H1 (cell line): ENCODE results near the gene MANBA. TPM values are rescaled to one million over a fixed set of nuclear protein-coding genes. Genes with fewer than 3 reads are reported as not detected.

Experiments used
- CTCF ChIA-PET: fragments of 300-600 bp; sonication (Branson Sonifier 250); formaldehyde crosslinking; loops from one replicate; lab custom pipeline; 2021; ENCODE audit not compliant: partially characterized antibody; lab: Charles Lee
- POLR2A ChIA-PET: fragments of 300-600 bp; sonication (Branson Sonifier 250); formaldehyde crosslinking; loops from one replicate; lab custom pipeline; 2021; ENCODE audit warnings: inconsistent platforms; ENCODE audit not compliant: partially characterized antibody; lab: Charles Lee
- DNase-seq, 2 experiments: peaks; one replicate each; pipeline versions ENCODE4 v3.0.0 to v3.0.0-alpha.2; 2010 to 2022; ENCODE audit warnings: low spot score in 2 of 2, low read depth in 1 of 2, mixed read lengths in 1 of 2
- FAIRE-seq: peaks from 2 replicates; lab custom pipeline; 2011; peaks lifted over from hg19 to GRCh38; lab: Jason Lieb, UNC
- H2AFZ ChIP-seq: 2 replicates; pipeline ENCODE4 v1.8.1; 2012; ENCODE audit warnings: low read length, inconsistent platforms
- H2AK5ac ChIP-seq: 2 replicates; pipeline ENCODE4 v1.6.1; 2013; ENCODE audit warnings: low read depth, low read length
- H2BK120ac ChIP-seq: replicated peaks from 2 replicates; pipeline ENCODE3; 2013; ENCODE audit warnings: low read depth, low read length, inconsistent platforms
- H2BK12ac ChIP-seq: 2 replicates; pipeline ENCODE4 v1.6.1; 2013; ENCODE audit warnings: low read depth, low read length
- H2BK15ac ChIP-seq: 2 replicates; pipeline ENCODE4 v1.6.1; 2013; ENCODE audit warnings: low read length
- H2BK20ac ChIP-seq: 2 replicates; pipeline ENCODE4 v1.6.1; 2013; ENCODE audit warnings: low read length
- H2BK5ac ChIP-seq: 2 replicates; pipeline ENCODE4 v1.6.1; 2013; ENCODE audit warnings: low read depth, low read length
- H3K14ac ChIP-seq: 2 replicates; pipeline ENCODE4 v1.6.1; 2013; ENCODE audit warnings: inconsistent platforms; ENCODE audit not compliant: insufficient read length
- H3K18ac ChIP-seq: 2 replicates; pipeline ENCODE4 v1.6.1; 2013; ENCODE audit warnings: low read length; ENCODE audit errors: extremely low read depth
- H3K23ac ChIP-seq: 2 replicates; pipeline ENCODE4 v1.6.1; 2013; ENCODE audit warnings: inconsistent platforms; ENCODE audit not compliant: insufficient read length
- H3K23me2 ChIP-seq: 2 replicates; pipeline ENCODE4 v1.6.1; 2013; ENCODE audit warnings: low read depth, low read length
- H3K27ac ChIP-seq: 2 replicates; pipeline ENCODE4 v1.6.1; 2011; ENCODE audit warnings: low read depth, low read length, inconsistent platforms
- H3K27me3 ChIP-seq, 4 experiments: replicated peaks in 1 of 4; 1 replicate in 1 of 4; 2 replicates in 3 of 4; pipeline versions ENCODE4 v1.6.1 to v1.8.1; 2011 to 2013; ENCODE audit warnings: low read length in 3 of 4, mild to moderate bottlenecking in 3 of 4, inconsistent platforms in 2 of 4, mixed read lengths in 2 of 4, moderate library complexity in 1 of 4; ENCODE audit not compliant: control insufficient read depth in 3 of 4, insufficient read depth in 3 of 4; ENCODE audit errors: extremely low read depth in 1 of 4
- H3K36me3 ChIP-seq, 4 experiments: 2 replicates each; pipeline versions ENCODE4 v1.6.1 to v1.8.1; 2011 to 2013; ENCODE audit warnings: mild to moderate bottlenecking in 4 of 4, low read length in 3 of 4, moderate library complexity in 2 of 4, control low read depth in 1 of 4, inconsistent platforms in 1 of 4; ENCODE audit not compliant: insufficient read depth in 4 of 4, control insufficient read depth in 2 of 4
- H3K4ac ChIP-seq: replicated peaks from 2 replicates; pipeline ENCODE3; 2013; ENCODE audit warnings: low read length, low read depth, mixed read lengths, inconsistent platforms; ENCODE audit not compliant: insufficient read length
- H3K4me1 ChIP-seq, 4 experiments: replicated peaks in 1 of 4; 1 replicate in 1 of 4; 2 replicates in 3 of 4; pipeline versions ENCODE4 v1.6.1 to v1.8.1; 2011 to 2013; ENCODE audit warnings: low read length in 3 of 4, inconsistent platforms in 2 of 4, mixed read lengths in 1 of 4; ENCODE audit not compliant: insufficient read depth in 4 of 4, control insufficient read depth in 3 of 4
- H3K4me2 ChIP-seq, 2 experiments: 2 replicates each; pipeline versions ENCODE4 v1.6.1 to v1.8.1; 2011 to 2013; ENCODE audit warnings: low read depth in 2 of 2, low read length in 2 of 2, control low read depth in 1 of 2, inconsistent platforms in 1 of 2, mild to moderate bottlenecking in 1 of 2; ENCODE audit not compliant: insufficient read depth in 1 of 2
- H3K4me3 ChIP-seq, 4 experiments: fragments of 200-600, 300-600 bp in 1 of 4; sonication (generic), shearing (Covaris generic), sonication (Bioruptor Twin) in 1 of 4; 2 replicates each; pipeline versions ENCODE4 v1.5.1 to v1.8.1; 2011 to 2016; ENCODE audit warnings: low read length in 4 of 4, low read depth in 3 of 4, control low read depth in 2 of 4, inconsistent platforms in 2 of 4, mild to moderate bottlenecking in 2 of 4, mixed read lengths in 1 of 4, moderate library complexity in 1 of 4; ENCODE audit not compliant: insufficient read depth in 2 of 4; ENCODE audit errors: extremely low read depth in 1 of 4
- H3K56ac ChIP-seq: replicated peaks from 2 replicates; pipeline ENCODE3; 2013; ENCODE audit warnings: low read depth, mild to moderate bottlenecking, mixed read lengths, low read length, inconsistent platforms; ENCODE audit not compliant: insufficient read length
- H3K79me1 ChIP-seq: 2 replicates; pipeline ENCODE4 v1.6.1; 2013; ENCODE audit warnings: low read depth, low read length, control low read depth
- H3K79me2 ChIP-seq, 2 experiments: 2 replicates each; pipeline versions ENCODE4 v1.6.1 to v1.8.1; 2012 to 2013; ENCODE audit warnings: low read length in 2 of 2, mild to moderate bottlenecking in 2 of 2, inconsistent platforms in 1 of 2; ENCODE audit not compliant: insufficient read depth in 2 of 2, control insufficient read depth in 1 of 2
- H3K9ac ChIP-seq, 4 experiments: replicated peaks in 1 of 4; 1 replicate in 1 of 4; 2 replicates in 3 of 4; pipeline versions ENCODE4 v1.6.1 to v1.8.1; 2011 to 2013; ENCODE audit warnings: low read depth in 3 of 4, low read length in 3 of 4, control low read depth in 2 of 4, mild to moderate bottlenecking in 2 of 4, moderate library complexity in 2 of 4, inconsistent platforms in 1 of 4; ENCODE audit errors: extremely low read depth in 1 of 4
- H3K9me3 ChIP-seq, 2 experiments: 2 replicates each; pipeline versions ENCODE4 v1.6.1 to v1.8.1; 2012 to 2013; ENCODE audit warnings: mild to moderate bottlenecking in 2 of 2, moderate library complexity in 2 of 2, control low read depth in 1 of 2, inconsistent platforms in 1 of 2, low read depth in 1 of 2, low read length in 1 of 2, mixed read lengths in 1 of 2; ENCODE audit not compliant: insufficient read depth in 2 of 2
- H4K20me1 ChIP-seq, 2 experiments: replicated peaks in 1 of 2; 2 replicates each; pipeline versions ENCODE3 to v1.8.1; 2011 to 2013; ENCODE audit warnings: inconsistent platforms in 2 of 2, low read length in 2 of 2, mild to moderate bottlenecking in 1 of 2; ENCODE audit not compliant: insufficient read depth in 2 of 2, control insufficient read depth in 1 of 2
- H4K5ac ChIP-seq: 2 replicates; pipeline ENCODE4 v1.6.1; 2013; ENCODE audit warnings: low read length, low read depth, mixed read lengths, inconsistent platforms; ENCODE audit not compliant: insufficient read length
- H4K8ac ChIP-seq: 2 replicates; pipeline ENCODE4 v1.8.0; 2013; ENCODE audit warnings: mild to moderate bottlenecking, moderate library complexity, low read length, inconsistent platforms; ENCODE audit not compliant: insufficient read depth; ENCODE audit errors: extremely low read depth
- H4K91ac ChIP-seq: replicated peaks from 2 replicates; pipeline ENCODE3; 2013; ENCODE audit warnings: low read length, mixed read lengths, inconsistent platforms; ENCODE audit not compliant: insufficient read length
- ATF2 ChIP-seq: IDR thresholded peaks from 2 replicates; pipeline ENCODE4 v1.6.1; 2012; ENCODE audit warnings: low read length, inconsistent platforms
- BCL11A ChIP-seq, 2 experiments: IDR thresholded peaks; one replicate each; pipeline ENCODE4 v1.6.1; 2011; ENCODE audit warnings: low read depth in 2 of 2, low read length in 2 of 2, mild to moderate bottlenecking in 2 of 2
- CREB1 ChIP-seq: IDR thresholded peaks from 2 replicates; pipeline ENCODE4 v1.6.1; 2012; ENCODE audit warnings: inconsistent platforms
- CTCF ChIP-seq, 3 experiments: IDR thresholded peaks; 1 replicate in 2 of 3; 2 replicates in 1 of 3; pipeline versions ENCODE4 v1.5.1 to v1.6.1; 2011; ENCODE audit warnings: low read length in 3 of 3, mild to moderate bottlenecking in 3 of 3, inconsistent platforms in 2 of 3, low read depth in 1 of 3, moderate library complexity in 1 of 3; ENCODE audit not compliant: insufficient read depth in 1 of 3; ENCODE audit errors: control extremely low read depth in 1 of 3
- EZH2 ChIP-seq: fragments of 200-600 bp; sonication (generic); IDR thresholded peaks from 2 replicates; pipeline ENCODE4 v1.7.1; 2012; ENCODE audit warnings: low read depth, mild to moderate bottlenecking, moderate library complexity, low read length, inconsistent platforms; ENCODE audit not compliant: severe bottlenecking
- FOSL1 ChIP-seq: IDR thresholded peaks from 2 replicates; pipeline ENCODE4 v1.6.1; 2011; ENCODE audit warnings: mild to moderate bottlenecking, low read depth, low read length, moderate library complexity; ENCODE audit not compliant: insufficient read depth
- GABPA ChIP-seq: IDR thresholded peaks from 2 replicates; pipeline ENCODE4 v1.6.1; 2011; ENCODE audit warnings: mild to moderate bottlenecking, low read length, moderate library complexity, borderline replicate concordance; ENCODE audit not compliant: insufficient read depth
- RNF2 ChIP-seq: fragments of 200-900, 300-1000 bp; sonication (generic); IDR thresholded peaks from 2 replicates; pipeline ENCODE4 v1.7.1; 2016; ENCODE audit warnings: borderline replicate concordance, low read depth, mild to moderate bottlenecking, antibody characterized with exemption, low read length; ENCODE audit not compliant: poor library complexity, severe bottlenecking; ENCODE audit errors: missing control alignments
- TEAD4 ChIP-seq: IDR thresholded peaks from 2 replicates; pipeline ENCODE4 v1.6.1; 2012; ENCODE audit warnings: low read depth, low read length, inconsistent platforms, mixed read lengths
- WGBS, 2 experiments: shearing (Covaris generic) in 1 of 2; methylation state at CpG; one replicate each; pipeline versions ENCODE4 v1.1.6 to v1.1.7; 2013 to 2015; ENCODE audit warnings: low lambda C conversion rate in 2 of 2, mixed read lengths in 2 of 2, inconsistent platforms in 1 of 2, low coverage in 1 of 2, missing lambda C conversion rate in 1 of 2; ENCODE audit not compliant: insufficient replicate concordance in 2 of 2, insufficient coverage in 1 of 2, insufficient read length in 1 of 2; ENCODE audit errors: extremely low coverage in 1 of 2, missing lambda C conversion rate in 1 of 2; 5-methylcytosine and 5-hydroxymethylcytosine counted together
- polyA plus RNA-seq, 7 experiments: library from polyadenylated mRNA; depleted of rRNA in 3 of 7; stranded (reverse) in 5 of 7; unstranded in 2 of 7; fragments of >200 nt in 5 of 7; fragments of 200-250 nt in 2 of 7; gene quantifications; 1 replicate in 5 of 7; 2 replicates in 1 of 7; 4 replicates in 1 of 7; pipeline versions ENCODE4 v1.2.1 to v1.2.3, GENCODE V29; 2011 to 2013; ENCODE audit warnings: missing spikeins in 2 of 7, mixed read lengths in 2 of 7
- total RNA-seq: library from RNA; stranded (reverse); fragmentation: NEBNext Ultra II Directional; extraction: Animal tissue kit (Norgen Biotek cat#: 25700); gene quantifications from 2 replicates; pipeline ENCODE4 v1.2.1, GENCODE V29; 2021

Gene MANBA
- total and polyA plus RNA-seq, 2 of the 8 experiments (the other 6 are each of a cell fraction or from before 2014, with no cell fraction given): 22.9 to 27.8 TPM

GRCh38 chr4:102665527-102665926 lies 95.2 kb downstream of the MANBA start:
- no peak for DNase-seq
- FAIRE-seq: no peak
- Histone ChIP-seq H2AFZ (no peak overlapping the region), H3K4me3 (no peak overlapping the region), H3K56ac (no peak overlapping the region), H3K79me1 (no peaks in the 10 kb centered on the region), H3K4me1 (no peaks in the 10 kb centered on the region), H3K18ac (no peak overlapping the region), H3K23ac (no peak overlapping the region), H3K14ac (no peak overlapping the region), H4K91ac (no peak overlapping the region), H4K8ac (no peak overlapping the region), H3K36me3 (peaks cover 0 to 20% (median 2%) of the 10 kb centered on the region in 4 experiments; a peak in 3 of 8 replicates), H3K27ac (no peak overlapping the region), H4K5ac (no peak overlapping the region), H3K27me3 (no peaks in the 10 kb centered on the region), H3K9me3 (no peaks in the 10 kb centered on the region), H4K20me1 (peaks cover 0 to 4% of the 10 kb centered on the region in 2 experiments), H2AK5ac (no peak overlapping the region), H3K79me2 (no peaks in the 10 kb centered on the region), H3K23me2 (no peaks in the 10 kb centered on the region), H2BK15ac (no peak overlapping the region), H3K4ac (no peak overlapping the region), H2BK120ac (no peak overlapping the region), H3K9ac (no peak overlapping the region), H2BK5ac (no peak overlapping the region), H3K4me2 (no peak overlapping the region), H2BK12ac (no peak overlapping the region), H2BK20ac (no peak overlapping the region)
- CTCF ChIA-PET: interaction anchor here (0.7 kb wide), 1 partner anchor 1968 kb away, joined by 3 read pairs; no protein-coding TSS in a partner anchor
- POLR2A ChIA-PET: no interaction called here
- WGBS, 2 experiments: 89% methylated on average over 3 of the region's 3 CpGs; no CpG with 5 or more reads in 1 of the 2 experiments
- TF ChIP-seq FOSL1 (no peak), EZH2 (no peak), TEAD4 (no peak), CTCF (IDR thresholded peaks at IDR 0.05; ENCODE audit: control extremely low read depth in 1 of 3, insufficient read depth in 1 of 3, low read depth in 1 of 3, low read length in 3 of 3) (no peak), CREB1 (no peak), RNF2 (no peak), ATF2 (no peak), GABPA (no peak), BCL11A (IDR thresholded peaks at IDR 0.05; ENCODE audit: low read depth in 2 of 2, low read length in 2 of 2) (no peak)
